Fibroblast of lung (primary cell): ENCODE data around the gene SEMA7A. TPM values are rescaled to one million over a fixed set of nuclear protein-coding genes. Genes with fewer than 3 reads are reported as not detected.

Experiments used
- DNase-seq, 2 donors: peaks; one replicate each; pipeline versions ENCODE4 v3.0.0 to v3.0.0-alpha.2; 2010; ENCODE audit warnings: low read depth in 2 of 2
- H2AFZ ChIP-seq: 2 replicates; pipeline ENCODE4 v1.5.1; 2012; ENCODE audit warnings: low read length, control low read depth, inconsistent platforms
- H3K27ac ChIP-seq: 2 replicates; pipeline ENCODE4 v1.5.1; 2011; ENCODE audit warnings: low read length, control low read depth; ENCODE audit not compliant: insufficient read depth
- H3K27me3 ChIP-seq: 2 replicates; pipeline ENCODE4 v1.5.1; 2011; ENCODE audit warnings: mild to moderate bottlenecking, low read length; ENCODE audit not compliant: control insufficient read depth, insufficient read depth
- H3K36me3 ChIP-seq: 2 replicates; pipeline ENCODE4 v1.5.1; 2011; ENCODE audit warnings: low read length; ENCODE audit not compliant: control insufficient read depth, insufficient read depth
- H3K4me1 ChIP-seq: 2 replicates; pipeline ENCODE4 v1.5.1; 2011; ENCODE audit warnings: low read length; ENCODE audit not compliant: control insufficient read depth, insufficient read depth; ENCODE audit errors: extremely low read depth
- H3K4me2 ChIP-seq: 2 replicates; pipeline ENCODE4 v1.5.1; 2011; ENCODE audit warnings: low read length, control low read depth; ENCODE audit not compliant: insufficient read depth; ENCODE audit errors: extremely low read depth
- H3K4me3 ChIP-seq, 4 experiments: fragments of 200-600 bp in 1 of 4; sonication (generic) in 1 of 4; replicated peaks in 1 of 4; 2 replicates each; pipeline ENCODE4 v1.5.1; 2011 to 2016; ENCODE audit warnings: low read length in 4 of 4, low read depth in 3 of 4, mild to moderate bottlenecking in 3 of 4, control low read depth in 2 of 4, inconsistent platforms in 1 of 4, mixed read lengths in 1 of 4; ENCODE audit not compliant: insufficient read depth in 1 of 4; ENCODE audit errors: control extremely low read depth in 1 of 4
- H3K79me2 ChIP-seq: 2 replicates; pipeline ENCODE4 v1.5.1; 2012; ENCODE audit warnings: mild to moderate bottlenecking, low read length, inconsistent platforms; ENCODE audit not compliant: control insufficient read depth, insufficient read depth
- H3K9ac ChIP-seq: 2 replicates; pipeline ENCODE4 v1.5.1; 2011; ENCODE audit warnings: mild to moderate bottlenecking, low read length, control low read depth; ENCODE audit not compliant: insufficient read depth
- H3K9me3 ChIP-seq: 2 replicates; pipeline ENCODE4 v1.5.1; 2012; ENCODE audit warnings: low read depth, low read length; ENCODE audit not compliant: control insufficient read depth, insufficient read depth
- H4K20me1 ChIP-seq: 2 replicates; pipeline ENCODE4 v1.5.1; 2011; ENCODE audit warnings: low read length; ENCODE audit not compliant: control insufficient read depth, insufficient read depth; ENCODE audit errors: extremely low read depth
- EZH2 ChIP-seq: IDR thresholded peaks from 2 replicates; pipeline ENCODE4 v1.5.1; 2012; ENCODE audit warnings: low read length, control low read depth, mild to moderate bottlenecking; ENCODE audit errors: missing control alignments
- polyA plus RNA-seq, 2 donors: library from polyadenylated mRNA; depleted of rRNA in 1 of 2; stranded (reverse) in 1 of 2; unstranded in 1 of 2; fragments of >200 nt; gene quantifications; 2 replicates each; pipeline ENCODE4 v1.2.1, GENCODE V29; 2011 to 2012; ENCODE audit warnings: missing spikeins in 1 of 2
- total RNA-seq: library from RNA; depleted of rRNA; stranded (reverse); fragments of >200 nt; gene quantifications from 2 replicates; pipeline ENCODE4 v1.2.1, GENCODE V29; 2014
- TF ChIP-seq, protein P1 (sequence below), 2 donors: IDR thresholded peaks in 1 of 2; conservative IDR thresholded peaks in 1 of 2; 1 replicate in 1 of 2; 2 replicates in 1 of 2; pipeline ENCODE4 v1.5.1; 2011 to 2012; ENCODE audit warnings: low read length in 2 of 2, control low read depth in 1 of 2, inconsistent platforms in 1 of 2, low read depth in 1 of 2, mild to moderate bottlenecking in 1 of 2

Gene SEMA7A
- total and polyA plus RNA-seq, 2 donors (not counting 1 experiment from before 2014, with no cell fraction given): 5.6 to 12.5 TPM

DNA sequence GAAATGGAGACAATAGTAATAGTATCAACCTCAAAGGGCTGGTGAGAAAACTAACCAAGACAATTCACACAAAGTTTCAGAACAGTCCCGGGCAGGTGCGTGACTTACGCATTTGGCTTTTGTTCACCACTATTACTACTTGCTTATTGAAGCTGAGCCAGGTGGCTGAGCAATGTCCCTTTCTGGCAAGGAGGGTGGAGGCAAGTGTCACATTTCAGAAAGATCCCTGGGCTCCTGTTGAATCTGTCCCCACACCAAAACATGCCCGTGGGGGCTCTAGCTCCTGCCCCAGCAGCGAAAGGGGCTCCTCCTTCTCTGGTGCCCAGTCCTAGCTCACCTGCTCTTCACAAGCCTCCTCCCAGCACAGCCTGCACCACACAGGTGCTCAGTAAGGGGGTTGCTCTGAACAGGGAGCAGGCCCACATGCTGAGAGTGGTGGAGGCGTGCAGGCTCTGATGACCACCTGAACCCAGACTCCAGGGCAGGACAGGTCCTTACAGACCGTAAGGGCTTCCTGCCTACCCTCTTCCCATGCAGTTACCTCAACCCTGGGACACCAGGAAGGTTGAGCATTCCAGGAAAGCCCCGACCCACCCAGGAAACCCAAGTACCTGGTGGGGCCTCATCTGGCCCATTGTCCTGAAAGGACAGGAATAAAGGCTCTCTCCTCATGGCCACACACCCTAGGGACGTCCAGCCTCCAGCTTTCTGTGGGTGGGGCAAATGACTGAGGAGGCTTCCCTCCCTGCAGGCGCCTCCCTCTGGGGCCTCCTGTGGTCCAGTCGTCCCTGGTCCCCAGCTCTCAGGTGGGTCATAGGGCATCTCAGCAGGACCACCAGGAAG, 32.6 kb downstream of the SEMA7A start:
- no peak overlapping the region for H3K4me2 ChIP-seq
- no peak overlapping the region for H3K27ac ChIP-seq
- no peaks in the 10 kb centered on the region for H3K27me3 ChIP-seq
- DNase-seq: peak in 1 of 2 donors; percentile 54
- no peak overlapping the region for H2AFZ ChIP-seq
- H3K9ac ChIP-seq: no peak overlapping the region
- H3K9me3 ChIP-seq: no peaks in the 10 kb centered on the region
- H3K79me2 ChIP-seq: no peaks in the 10 kb centered on the region
- no peaks in the 10 kb centered on the region for H3K36me3 ChIP-seq
- no peaks in the 10 kb centered on the region for H4K20me1 ChIP-seq
- H3K4me1 ChIP-seq: peaks cover 24% of the 10 kb centered on the region
- TF ChIP-seq, protein P1, sequence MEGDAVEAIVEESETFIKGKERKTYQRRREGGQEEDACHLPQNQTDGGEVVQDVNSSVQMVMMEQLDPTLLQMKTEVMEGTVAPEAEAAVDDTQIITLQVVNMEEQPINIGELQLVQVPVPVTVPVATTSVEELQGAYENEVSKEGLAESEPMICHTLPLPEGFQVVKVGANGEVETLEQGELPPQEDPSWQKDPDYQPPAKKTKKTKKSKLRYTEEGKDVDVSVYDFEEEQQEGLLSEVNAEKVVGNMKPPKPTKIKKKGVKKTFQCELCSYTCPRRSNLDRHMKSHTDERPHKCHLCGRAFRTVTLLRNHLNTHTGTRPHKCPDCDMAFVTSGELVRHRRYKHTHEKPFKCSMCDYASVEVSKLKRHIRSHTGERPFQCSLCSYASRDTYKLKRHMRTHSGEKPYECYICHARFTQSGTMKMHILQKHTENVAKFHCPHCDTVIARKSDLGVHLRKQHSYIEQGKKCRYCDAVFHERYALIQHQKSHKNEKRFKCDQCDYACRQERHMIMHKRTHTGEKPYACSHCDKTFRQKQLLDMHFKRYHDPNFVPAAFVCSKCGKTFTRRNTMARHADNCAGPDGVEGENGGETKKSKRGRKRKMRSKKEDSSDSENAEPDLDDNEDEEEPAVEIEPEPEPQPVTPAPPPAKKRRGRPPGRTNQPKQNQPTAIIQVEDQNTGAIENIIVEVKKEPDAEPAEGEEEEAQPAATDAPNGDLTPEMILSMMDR (conservative IDR thresholded peaks at IDR 0.05 in 1 of 2, IDR thresholded peaks at IDR 0.05 in 1 of 2; ENCODE audit: low read depth in 1 of 2, low read length in 2 of 2): no peak
- no peak for TF ChIP-seq EZH2
- H3K4me3 ChIP-seq: no peak overlapping the region

DNA sequence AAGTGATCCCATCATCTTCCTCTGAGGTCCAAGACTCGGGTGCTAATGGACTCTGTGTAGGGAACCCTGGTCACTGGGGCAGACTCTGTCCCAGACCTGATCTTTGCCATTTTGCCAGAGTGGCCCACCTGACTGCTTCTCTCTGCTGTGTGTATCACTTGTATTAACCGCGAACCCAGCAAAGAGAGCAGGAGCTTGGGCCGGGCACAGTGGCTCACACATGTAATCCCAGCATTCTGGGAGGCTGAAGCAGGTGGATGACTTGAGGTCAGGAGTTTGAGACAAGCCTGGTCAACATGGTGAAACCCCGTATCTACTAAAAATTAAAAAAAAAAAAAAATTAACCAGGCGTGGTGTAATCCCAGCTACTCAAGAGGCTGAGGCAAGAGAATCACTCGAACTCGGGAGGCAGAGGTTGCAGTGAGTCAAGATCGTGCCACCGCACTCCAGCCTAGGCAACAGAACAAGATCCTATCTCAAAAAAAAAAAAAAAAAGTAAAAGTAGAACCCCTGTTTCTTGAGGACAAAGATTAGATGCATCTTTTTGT, 33.4 kb downstream of the SEMA7A start:
- Histone ChIP-seq H3K9ac (no peak overlapping the region), H3K79me2 (no peaks in the 10 kb centered on the region), H3K27me3 (no peaks in the 10 kb centered on the region), H3K27ac (no peak overlapping the region), H2AFZ (no peak overlapping the region), H3K36me3 (no peaks in the 10 kb centered on the region), H3K4me3 (no peak overlapping the region), H4K20me1 (no peaks in the 10 kb centered on the region), H3K4me1 (peaks cover 29% of the 10 kb centered on the region), H3K9me3 (no peaks in the 10 kb centered on the region), H3K4me2 (no peak overlapping the region)
- DNase-seq: peak in 1 of 2 donors; percentile 50
- no peak for TF ChIP-seq EZH2
- TF ChIP-seq, protein P1 (conservative IDR thresholded peaks at IDR 0.05 in 1 of 2, IDR thresholded peaks at IDR 0.05 in 1 of 2; ENCODE audit: low read depth in 1 of 2, low read length in 2 of 2): no peak

DNA sequence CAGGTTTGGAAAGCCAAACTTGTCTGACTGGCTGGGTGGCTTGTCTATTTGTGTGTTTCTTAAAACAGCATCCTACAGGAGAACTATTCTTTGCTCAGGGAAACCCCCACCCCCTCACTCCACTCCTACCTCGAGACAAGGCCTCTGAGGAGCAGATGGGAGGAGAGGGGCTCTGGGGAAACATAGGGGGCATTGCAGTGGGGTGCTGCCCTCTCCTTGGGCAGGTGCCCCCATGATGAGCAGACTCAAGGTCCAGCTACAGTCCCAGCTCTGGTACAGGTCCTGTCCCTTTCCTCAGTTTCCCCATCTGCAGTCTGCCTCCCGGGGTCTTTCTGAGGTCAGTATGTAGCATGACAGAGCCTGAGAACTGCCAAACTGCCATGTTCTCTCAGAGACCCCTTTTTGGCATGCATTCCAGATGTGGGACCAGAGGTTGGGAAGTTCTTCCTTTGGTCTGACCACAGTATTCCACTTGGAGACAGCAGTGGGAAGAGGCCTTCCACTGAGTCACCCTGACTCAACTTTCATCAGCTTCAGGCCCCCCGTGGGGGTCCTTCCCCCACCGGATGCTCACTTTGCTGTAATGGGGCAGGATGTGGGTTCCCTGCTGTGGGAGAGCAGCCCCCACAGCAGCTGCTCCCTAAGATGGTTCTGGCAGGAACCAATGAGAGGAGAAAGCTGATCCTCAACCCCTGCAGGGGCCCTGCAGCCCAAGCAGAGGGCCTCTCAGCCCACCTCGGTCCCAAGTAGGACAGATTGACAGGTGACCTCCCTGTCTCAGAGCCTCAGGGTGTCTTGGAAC, 34.0 kb downstream of the SEMA7A start:
- Histone ChIP-seq H3K27ac (no peak overlapping the region), H3K9ac (no peak overlapping the region), H3K4me2 (peak overlapping the region; percentile 48), H3K79me2 (no peaks in the 10 kb centered on the region), H3K36me3 (no peaks in the 10 kb centered on the region), H3K4me1 (peaks cover 35% of the 10 kb centered on the region), H3K4me3 (no peak overlapping the region), H3K9me3 (no peaks in the 10 kb centered on the region), H4K20me1 (no peaks in the 10 kb centered on the region), H2AFZ (no peak overlapping the region), H3K27me3 (no peaks in the 10 kb centered on the region)
- TF ChIP-seq, protein P1 (conservative IDR thresholded peaks at IDR 0.05 in 1 of 2, IDR thresholded peaks at IDR 0.05 in 1 of 2; ENCODE audit: low read depth in 1 of 2, low read length in 2 of 2): no peak
- no peak for TF ChIP-seq EZH2
- peak; percentile 31 to 91 for DNase-seq
